ENCODE results near the gene CNKSR1. TPM values are rescaled to one million over a fixed set of nuclear protein-coding genes. Genes with fewer than 3 reads are reported as not detected.
A peak's percentile ranks its signal among the peaks of the same experiment; 100 is the strongest.

CNKSR1 gene
- polyA plus RNA-seq, 3 donors: 9.0 to 11.7 (median 10.3) TPM

DNA sequence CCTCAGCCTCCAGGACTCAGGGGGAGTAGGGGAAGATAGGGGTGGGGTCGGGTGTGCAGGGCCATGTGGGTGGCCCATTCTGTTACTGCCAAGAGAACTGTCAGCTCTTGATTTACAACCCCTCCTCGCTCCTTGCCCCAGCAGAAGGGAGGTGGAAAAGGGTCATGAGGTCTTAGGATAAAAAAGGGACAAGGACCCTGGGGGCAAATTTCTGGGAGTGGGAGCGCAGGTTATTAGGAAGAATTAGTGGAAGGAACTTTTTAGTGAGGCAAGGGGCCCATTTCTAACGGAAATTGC is 17.6 kb upstream of the CNKSR1 start:
- DNase-seq (ENCODE audit: low read depth in 3 of 3, low spot score in 2 of 3): no peak

DNA sequence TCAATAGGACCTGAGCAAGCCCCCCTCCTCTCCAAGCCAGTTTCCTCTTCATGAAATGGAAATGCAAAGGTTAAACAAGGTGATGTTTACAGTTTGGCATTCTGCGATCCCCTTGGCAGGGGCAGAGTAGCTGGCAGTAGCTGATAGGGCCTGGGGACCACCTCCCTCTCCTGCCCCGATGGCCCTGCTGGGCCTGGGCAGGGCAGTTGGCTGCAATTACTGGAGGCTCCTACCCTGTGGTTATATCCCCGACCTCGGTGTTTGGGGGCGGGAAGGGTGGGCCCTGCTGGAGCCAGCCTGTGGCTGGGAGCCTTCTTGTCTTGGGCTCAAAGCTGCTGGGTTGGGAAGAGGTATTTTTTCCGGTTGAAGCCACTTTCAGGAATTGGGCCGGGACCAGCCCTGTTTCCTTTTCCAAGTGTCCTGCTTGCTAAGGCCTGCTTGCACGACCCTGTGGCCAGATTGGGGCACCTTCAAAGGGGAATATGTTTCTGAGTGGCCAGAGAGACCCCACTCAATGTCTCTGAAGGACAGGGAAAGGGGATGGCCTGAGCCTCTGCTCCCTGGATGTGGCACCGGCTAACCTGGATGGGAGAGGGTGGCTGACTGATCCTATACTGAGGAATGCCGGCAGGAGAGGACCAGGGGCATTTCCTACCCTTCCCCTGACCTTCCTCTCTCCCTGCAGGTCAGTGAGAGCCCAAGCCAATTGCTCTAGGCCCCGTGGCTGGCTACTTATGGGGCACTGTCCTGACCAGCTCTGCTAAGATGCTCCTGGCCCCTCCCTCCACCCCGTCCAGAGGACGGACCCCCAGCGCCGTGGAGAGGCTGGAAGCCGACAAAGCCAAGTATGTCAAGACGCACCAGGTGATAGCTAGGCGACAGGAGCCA is 16.5 kb upstream of the CNKSR1 start:
- no peak for DNase-seq (ENCODE audit: low read depth in 3 of 3, low spot score in 2 of 3)

DNA sequence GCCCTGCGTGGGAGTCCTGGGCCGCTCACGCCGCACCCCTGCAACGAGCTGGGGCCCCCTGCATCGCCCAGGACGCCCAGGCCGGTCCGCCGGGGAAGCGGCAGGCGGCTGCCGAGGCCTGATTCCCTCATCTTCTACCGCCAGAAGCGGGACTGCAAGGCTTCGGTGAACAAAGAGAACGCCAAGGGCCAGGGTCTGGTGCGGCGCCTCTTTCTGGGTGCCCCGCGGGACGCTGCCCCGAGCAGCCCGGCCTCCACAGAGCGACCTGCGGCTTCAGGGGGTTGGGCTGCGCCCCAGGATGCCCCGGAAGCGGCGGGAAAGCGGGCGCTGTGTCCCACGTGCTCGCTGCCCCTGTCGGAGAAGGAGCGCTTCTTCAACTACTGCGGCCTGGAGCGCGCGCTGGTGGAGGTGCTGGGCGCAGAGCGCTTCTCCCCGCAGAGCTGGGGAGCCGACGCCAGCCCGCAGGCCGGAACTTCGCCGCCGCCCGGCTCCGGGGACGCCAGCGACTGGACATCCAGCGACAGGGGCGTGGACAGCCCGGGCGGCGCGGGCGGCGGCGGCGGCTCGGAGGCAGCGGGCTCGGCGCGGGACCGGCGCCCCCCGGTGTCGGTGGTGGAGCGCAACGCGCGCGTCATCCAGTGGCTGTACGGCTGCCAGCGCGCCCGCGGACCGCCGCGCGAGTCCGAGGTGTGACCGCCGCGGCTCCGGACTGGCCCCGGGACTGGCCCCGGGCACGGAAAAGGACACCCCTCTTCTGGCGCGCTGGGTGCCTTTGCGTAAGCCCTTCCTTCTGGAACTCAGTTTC is 15.7 kb upstream of the CNKSR1 start:
- no peak for DNase-seq (ENCODE audit: low read depth in 3 of 3, low spot score in 2 of 3)

DNA sequence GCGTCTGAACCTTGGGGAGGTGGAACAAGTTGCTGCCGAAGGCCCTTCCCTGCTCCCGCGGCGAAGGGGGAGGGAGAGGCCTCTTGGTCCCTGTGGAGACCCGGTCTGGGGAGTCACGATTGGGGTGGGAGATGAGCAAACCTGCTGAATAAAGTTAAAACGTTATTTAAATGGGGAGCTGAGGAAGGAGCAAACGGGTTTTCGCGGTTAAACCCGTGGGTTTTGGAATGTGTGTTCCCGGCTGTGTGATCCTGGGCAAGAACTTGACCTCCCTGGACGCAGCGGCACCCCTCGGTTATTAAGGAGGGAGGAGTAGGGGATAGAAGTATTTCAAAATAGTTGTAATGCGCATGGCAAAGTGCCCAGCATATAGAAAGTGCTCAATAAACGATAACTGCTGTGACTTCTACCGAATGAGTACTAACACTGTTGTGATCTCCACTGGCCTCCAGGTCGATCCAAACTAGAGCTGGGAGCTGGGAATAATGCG is 15.0 kb upstream of the CNKSR1 start:
- no peak for DNase-seq (ENCODE audit: low read depth in 3 of 3, low spot score in 2 of 3)

DNA sequence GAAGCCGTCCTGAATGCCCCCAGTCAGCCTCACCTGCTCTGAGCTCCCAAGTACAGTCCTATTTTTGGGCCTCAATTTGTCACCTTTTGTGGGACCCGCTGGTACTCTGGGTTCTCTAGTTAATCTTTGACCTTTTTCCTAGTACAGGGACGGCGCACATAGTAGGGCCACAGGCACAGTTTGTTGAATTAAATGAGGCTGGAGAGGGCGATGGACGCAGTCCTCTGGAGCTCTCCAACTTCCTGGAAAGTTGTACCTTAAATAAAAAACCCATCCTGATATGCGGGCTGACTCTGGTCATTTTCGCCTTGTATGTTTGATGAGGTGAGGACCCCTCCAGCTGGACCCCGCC is 13.6 kb upstream of the CNKSR1 start:
- DNase-seq (ENCODE audit: low read depth in 3 of 3, low spot score in 2 of 3): no peak

DNA sequence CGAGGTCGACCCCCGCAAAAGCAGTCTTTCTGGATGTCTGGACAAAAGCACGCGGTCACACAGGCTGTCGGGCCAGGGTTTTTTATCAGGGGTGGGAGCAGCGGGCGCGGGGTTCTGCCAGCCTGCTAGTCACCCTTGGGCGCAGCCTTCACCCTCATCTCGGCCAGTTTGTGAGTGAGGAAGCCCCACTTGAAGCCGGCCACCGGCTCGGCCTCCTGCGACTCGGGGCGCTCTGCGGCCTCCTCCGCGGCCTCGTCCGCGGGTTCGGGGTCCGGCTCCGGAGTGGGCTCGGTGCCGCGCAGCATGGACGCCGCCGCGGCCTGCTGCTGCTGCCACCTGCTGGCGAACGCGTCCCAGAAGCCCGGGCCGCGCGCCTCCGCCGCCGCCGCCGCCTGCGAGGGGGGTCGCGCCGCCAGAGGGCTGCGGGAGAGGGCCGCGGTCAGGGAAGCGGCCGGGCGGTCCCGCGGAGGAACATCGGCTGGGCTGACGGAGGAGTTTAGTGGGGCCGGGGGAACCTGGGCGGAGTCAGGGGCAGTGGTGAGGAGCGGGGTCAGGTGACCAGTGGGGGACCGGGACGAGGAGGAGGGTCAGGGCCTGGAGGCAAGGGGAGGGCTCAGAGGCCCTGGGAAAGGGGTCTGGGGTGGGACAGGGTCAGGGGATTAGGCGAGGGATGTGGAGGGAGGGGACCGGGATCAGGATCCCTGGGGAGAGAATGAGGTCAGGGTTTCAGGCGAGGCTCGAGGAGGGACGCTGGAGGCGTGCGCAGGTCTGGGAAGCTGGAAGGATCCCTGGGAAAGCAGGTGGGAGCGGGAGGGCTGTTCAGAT is 13.0 kb upstream of the CNKSR1 start:
- DNase-seq (ENCODE audit: low read depth in 3 of 3, low spot score in 2 of 3): no peak

DNA sequence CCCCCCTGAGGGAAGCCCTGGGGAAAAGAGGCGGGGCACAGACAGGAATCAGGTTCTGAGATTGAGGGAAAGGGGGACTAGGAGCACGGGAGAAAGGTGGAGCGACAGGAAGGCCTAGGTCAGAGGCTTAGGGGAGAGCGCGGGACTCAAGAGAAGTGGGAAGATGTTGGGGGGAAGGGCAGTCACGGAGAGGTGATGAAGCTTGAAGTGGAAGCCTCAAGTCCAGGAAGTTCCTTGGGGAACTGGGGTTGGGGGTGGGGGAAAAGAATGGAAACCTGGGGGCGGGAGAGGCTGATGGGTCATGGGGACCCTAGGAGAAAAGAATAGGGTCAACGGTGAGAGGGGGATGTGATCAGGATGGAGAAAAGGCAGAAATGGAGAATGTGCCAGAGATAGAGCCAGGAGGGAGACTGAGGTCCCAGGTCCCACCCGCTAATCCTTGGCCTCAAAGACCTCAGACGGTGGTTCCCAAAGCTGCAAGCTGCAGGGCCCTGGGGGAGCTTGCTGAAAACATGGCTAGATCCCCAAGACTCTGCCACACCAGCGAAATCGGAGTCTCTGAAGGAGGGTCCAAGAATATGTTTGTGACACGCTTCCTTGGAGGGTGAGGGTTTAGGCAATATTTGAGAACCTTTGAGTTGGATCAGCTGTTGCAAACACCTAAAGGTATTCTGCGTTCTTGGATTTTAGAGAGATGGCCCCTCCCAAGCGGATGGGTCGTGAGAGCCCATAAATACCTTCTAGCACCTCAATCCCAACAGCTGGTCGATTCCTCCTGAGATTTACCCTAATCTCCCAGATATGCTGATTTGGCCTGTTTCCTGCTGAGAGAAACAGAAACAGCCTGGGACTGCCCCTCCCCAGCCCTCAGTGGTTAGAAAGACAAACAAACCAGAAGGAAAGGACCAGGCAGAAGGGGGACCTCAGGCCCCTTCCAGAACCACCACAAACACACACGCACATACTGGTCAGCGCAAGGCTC is 12.1 kb upstream of the CNKSR1 start:
- no peak for DNase-seq (ENCODE audit: low read depth in 3 of 3, low spot score in 2 of 3)

DNA sequence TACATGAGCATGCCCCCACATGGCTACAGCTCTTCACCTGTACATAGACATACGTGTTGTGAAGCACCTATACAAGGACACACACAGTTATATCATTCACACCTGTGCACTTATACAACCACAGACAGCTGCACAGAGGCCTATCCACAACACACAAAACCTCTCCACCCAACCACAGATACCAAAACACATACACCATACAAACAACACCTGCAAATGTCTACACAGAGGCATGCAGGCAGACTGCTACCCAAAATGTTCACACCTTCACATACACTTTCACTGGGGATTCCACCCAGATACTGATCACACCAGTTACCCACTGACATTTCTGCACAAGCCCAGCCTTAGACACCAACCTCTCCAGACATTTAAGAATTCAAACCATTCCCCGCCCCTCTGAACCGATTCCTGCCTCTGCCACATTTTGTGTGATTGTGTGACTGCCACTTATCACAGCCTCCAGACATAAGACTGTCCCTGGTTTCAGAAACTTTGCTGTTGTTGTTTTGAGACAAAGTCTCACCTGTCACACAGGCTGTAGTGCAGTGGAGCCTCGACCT is 10.5 kb upstream of the CNKSR1 start:
- DNase-seq (ENCODE audit: low read depth in 3 of 3, low spot score in 2 of 3): no peak

DNA sequence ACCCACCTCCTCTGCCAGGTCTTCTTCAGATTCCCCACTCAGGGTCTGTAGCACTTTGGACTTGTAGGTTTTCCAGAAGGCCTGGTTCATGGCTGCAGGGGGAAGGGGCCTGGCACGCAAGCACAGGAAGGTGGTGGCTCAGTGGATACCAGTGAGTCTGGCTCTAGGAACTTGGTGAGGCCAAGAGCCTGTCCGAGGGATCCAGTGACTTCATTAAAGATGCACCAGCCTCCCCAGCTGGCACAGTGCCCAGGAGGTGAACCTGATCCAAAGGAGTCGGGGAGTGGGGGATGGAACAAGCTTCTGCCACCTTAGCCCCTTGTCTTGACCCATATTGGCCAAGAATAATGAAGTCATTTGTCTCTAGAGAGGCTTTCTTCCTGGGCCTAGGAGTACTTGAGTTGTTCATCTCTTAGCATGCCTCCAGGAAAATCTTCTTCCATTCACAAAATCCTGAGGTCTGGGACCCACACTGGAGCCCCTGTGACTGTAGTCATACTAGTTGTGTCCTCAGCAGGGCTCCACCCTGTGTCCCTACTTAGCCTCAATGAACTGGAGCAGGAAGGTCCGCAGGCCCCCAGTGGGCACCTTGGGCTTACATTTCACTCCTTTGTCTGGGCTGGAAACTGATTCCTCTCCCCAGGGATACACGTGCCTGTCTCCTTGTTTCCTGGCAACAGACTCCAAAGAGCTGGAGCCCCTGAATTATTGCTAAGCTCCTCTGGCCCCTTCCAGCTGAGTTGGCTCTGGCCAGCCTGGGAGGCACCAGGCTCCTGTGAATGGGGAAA is 8.7 kb upstream of the CNKSR1 start, which contains the start of gene C1orf232:
TSS of gene C1orf232 (minus strand) at position 554 of the 788 bp plus-strand sequence. CDS start at position 90, 464 bp downstream.
- no peak for DNase-seq (ENCODE audit: low read depth in 3 of 3, low spot score in 2 of 3)

DNA sequence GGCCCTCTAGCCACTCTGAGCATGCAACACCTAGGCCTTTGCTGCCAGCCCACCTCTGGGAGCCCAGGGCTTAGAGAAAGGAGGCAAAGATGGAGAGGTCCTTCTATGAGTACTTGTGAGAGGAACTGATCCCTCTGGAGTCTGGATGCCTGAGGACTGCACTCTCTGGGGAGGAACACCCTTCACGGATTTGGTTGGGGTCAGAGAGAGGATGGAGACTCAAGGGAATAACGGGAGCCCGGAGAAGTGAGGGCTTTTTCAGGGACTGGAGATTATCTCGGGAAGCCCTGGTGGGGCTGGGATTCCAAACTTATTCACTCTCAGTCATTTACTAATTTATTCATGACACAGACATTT is 8.1 kb upstream of the CNKSR1 start:
- DNase-seq (ENCODE audit: low read depth in 3 of 3, low spot score in 2 of 3): no peak

DNA sequence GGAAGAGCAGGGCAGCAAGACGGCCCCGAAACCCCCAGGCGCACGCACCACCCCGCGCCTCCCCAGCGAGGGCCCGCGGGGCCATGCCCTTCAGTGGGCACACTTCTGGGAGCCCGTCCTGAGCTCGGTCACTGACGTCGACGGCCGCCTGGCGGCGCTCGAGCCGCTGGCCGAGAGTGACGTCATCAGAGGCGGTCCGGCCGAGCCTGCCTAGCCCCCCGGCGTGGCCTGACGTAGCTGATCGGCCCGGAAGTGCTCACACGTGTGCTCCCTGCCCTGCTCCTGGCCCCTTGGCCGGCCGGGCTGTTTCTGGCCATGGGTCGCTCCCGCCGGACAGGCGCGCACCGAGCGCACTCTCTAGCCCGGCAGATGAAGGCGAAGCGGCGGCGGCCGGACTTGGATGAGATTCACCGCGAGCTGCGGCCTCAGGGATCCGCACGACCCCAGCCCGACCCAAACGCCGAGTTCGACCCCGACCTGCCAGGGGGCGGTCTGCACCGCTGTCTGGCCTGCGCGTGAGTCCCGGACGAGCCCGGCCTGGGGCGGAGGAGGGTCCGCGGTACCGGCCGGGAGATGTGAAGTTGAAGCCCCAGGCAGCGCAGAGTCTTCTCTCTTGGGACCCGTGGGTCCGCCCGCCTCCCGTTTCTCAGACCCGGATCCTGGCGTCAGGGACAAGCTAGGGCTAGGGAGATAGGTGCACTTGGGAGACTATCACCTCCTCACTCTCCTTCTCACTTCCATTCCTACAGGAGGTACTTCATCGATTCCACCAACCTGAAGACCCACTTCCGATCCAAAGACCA is 7.4 kb upstream of the CNKSR1 start, which contains the start of gene ZNF593:
TSS of gene ZNF593 (plus strand) at position 240 of the 803 bp plus-strand sequence. CDS start at position 316, 76 bp downstream.
- DNase-seq (ENCODE audit: low read depth in 3 of 3, low spot score in 2 of 3): peak in 2 of 3 donors; percentile 74 to 82

DNA sequence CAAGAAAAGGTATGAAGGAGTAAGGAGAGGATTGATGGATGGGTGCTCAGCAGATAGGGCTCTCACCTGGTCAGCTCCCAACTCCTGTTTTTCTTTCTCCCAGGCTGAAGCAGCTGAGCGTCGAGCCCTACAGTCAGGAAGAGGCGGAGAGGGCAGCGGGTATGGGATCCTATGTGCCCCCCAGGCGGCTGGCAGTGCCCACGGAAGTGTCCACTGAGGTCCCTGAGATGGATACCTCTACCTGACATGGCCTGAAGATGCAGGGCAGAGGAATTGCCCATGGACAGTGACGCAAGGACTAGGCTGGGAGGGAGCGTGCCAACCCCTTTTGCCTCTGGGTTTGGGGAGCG is 6.8 kb upstream of the CNKSR1 start:
- DNase-seq (ENCODE audit: low read depth in 3 of 3, low spot score in 2 of 3): no peak

DNA sequence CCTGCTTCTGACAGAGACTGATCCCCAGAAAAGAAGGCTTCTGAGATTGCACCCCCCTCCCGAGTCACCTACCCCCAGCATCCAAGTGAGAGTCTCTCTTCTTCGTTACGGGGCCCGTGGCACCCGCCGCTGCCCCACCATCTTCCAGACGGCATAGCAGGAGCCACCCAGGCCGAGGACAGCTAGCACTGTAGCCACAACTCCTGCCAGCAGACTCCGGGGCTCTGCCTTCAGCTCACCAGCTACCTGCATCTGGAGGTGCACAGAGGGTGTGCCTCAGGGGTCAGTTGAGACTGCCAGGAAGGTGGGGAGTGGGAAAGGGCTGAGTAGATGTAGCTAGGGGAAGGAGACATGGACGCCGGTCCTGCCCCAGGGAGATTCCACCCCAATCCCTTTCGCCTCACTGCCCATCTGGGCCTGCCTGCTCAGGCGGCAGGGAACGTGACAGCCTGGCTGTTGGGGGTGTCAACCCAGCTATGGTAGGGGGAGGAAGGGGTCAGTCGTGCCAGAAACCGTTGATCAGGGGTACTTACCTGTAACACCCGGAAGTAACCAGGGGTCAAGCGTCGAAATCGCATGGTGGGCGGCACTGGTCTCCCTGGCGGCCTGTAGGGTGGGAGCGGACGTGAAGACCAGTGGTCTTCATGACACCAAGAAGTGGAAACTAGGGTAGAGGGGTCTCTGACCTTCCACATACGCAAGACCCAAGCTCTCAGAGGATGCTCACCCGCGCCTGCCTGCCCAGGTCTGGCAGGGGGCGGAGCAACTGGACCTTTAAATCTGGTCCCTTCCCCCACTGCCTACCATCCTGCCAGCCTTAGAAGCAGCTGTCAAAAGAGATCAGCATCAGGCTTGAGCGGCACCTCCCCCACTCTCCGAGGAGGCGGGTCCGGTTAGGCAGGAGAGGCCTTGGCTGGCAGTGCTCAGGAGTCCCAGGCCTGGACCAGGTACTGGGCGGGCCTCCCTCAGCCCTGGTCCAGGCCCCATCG is 5.9 kb upstream of the CNKSR1 start, which contains the start of gene ZNF593OS:
TSS of gene ZNF593OS (minus strand) at position 749 of the 989 bp plus-strand sequence. CDS start at position 578, 171 bp downstream.
- no peak for DNase-seq (ENCODE audit: low read depth in 3 of 3, low spot score in 2 of 3)

DNA sequence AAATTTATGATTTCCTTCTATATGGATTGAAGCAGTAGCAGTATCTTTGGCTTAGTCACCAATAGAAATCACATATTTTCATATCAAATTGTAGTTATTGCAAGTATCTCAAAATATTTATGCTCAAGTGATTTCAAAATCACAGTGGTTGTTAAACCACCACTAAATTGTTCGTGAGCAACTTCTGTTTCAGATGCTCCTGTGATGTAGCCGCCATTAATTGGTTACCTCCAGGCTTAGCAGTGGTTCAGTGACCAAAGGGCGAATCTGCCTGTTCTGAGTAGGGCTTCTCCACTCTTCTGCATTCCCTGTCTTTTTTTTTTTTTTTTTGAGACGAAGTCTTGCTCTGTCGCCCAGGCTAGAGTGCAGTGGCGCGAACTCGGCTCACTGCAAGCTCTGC is 1.9 kb upstream of the CNKSR1 start:
- DNase-seq (ENCODE audit: low read depth in 3 of 3, low spot score in 2 of 3): no peak

DNA sequence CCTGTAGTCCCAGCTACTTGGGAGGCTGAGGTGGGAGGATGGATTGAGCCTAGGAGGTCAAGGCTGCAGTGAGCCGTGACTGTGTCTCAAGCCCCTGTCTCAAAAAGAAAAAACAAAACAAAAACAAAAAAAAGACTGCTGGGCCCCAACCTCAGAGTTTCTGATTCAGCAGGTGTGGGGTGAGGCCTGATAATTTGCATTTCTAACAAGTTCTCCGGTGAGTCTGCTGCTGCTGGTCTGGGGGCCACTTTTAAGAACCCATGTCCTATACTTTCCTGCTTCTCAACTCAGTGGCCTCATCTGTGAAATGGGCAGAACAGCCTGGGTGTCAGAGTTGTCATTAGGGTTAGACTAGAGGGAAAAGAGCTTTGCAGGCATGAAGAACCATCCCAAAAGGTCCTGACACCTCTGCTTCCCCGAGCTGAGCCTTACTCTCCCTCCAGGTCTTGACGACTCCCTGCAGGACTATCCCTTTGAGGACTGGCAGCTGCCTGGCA is 2.8 kb downstream of the CNKSR1 start:
- no peak for DNase-seq (ENCODE audit: low read depth in 3 of 3, low spot score in 2 of 3)

Data from right renal cortex interstitium (tissue), 3 donors.